PC-3 (cell line): ENCODE results near the gene MLF2. TPM values are rescaled to one million over a fixed set of nuclear protein-coding genes. Genes with fewer than 3 reads are reported as not detected.

Experiments used
- ATAC-seq: fragments of 200-7000 bp; cut with Tn5 transposase; 2 replicates; pipeline ENCODE4 v1.9.1; 2020; ENCODE audit warnings: mild to moderate bottlenecking, moderate library complexity
- BruUV-seq: library from RNA; stranded (reverse); fragments of 400-500 nt; replicated peaks from 2 replicates; lab custom pipeline; 2021; lab: Mats Ljungman, UMichigan
- CTCF ChIA-PET: fragments of 300-600 bp; sonication (Branson Sonifier 250); formaldehyde crosslinking; loops from one replicate; lab custom pipeline; 2022; ENCODE audit warnings: antibody characterized with exemption; lab: Charles Lee
- POLR2A ChIA-PET: fragments of 300-600 bp; sonication (Branson Sonifier 250); formaldehyde crosslinking; loops from one replicate; lab custom pipeline; 2022; ENCODE audit warnings: antibody characterized with exemption; ENCODE audit not compliant: unreplicated experiment; lab: Charles Lee
- DNase-seq: peaks from one replicate; pipeline ENCODE4 v3.0.0-alpha.2; 2015
- H2AFZ ChIP-seq: fragments of 300-600 bp; sonication (generic); 2 replicates; pipeline ENCODE4 v1.6.0; 2016; ENCODE audit warnings: antibody characterized with exemption, low read length
- H3F3A ChIP-seq: fragments of 300-600 bp; sonication (generic); one replicate; pipeline ENCODE4 v1.6.0; 2017; ENCODE audit warnings: antibody characterized with exemption, low read length, control low read depth, mild to moderate bottlenecking; ENCODE audit not compliant: unreplicated experiment
- H3K27ac ChIP-seq: fragments of 300-600 bp; sonication (generic); 2 replicates; pipeline ENCODE4 v1.5.1; 2016; ENCODE audit warnings: mild to moderate bottlenecking, low read length
- H3K27me3 ChIP-seq: fragments of 300-600 bp; sonication (generic); 2 replicates; pipeline ENCODE4 v1.6.1; 2016; ENCODE audit warnings: low read length, mixed read lengths
- H3K36me3 ChIP-seq: fragments of 300-600 bp; sonication (generic); 2 replicates; pipeline ENCODE4 v1.6.1; 2016; ENCODE audit warnings: low read depth, mixed run types, low read length, mixed read lengths
- H3K4me1 ChIP-seq: fragments of 300-600 bp; sonication (generic); 2 replicates; pipeline ENCODE4 v1.5.1; 2016; ENCODE audit warnings: low read length; ENCODE audit not compliant: insufficient read depth
- H3K4me2 ChIP-seq: fragments of 300-600 bp; sonication (generic); 2 replicates; pipeline ENCODE4 v1.6.0; 2016; ENCODE audit warnings: low read length
- H3K4me3 ChIP-seq: fragments of 300-600 bp; sonication (generic); 2 replicates; pipeline ENCODE4 v1.5.1; 2016; ENCODE audit warnings: mild to moderate bottlenecking, low read length, mixed read lengths
- H3K79me2 ChIP-seq: fragments of 300-600 bp; sonication (generic); 2 replicates; pipeline ENCODE4 v1.6.1; 2017; ENCODE audit warnings: low read length, mixed read lengths
- H3K9ac ChIP-seq: fragments of 300-600 bp; sonication (generic); 2 replicates; pipeline ENCODE4 v1.6.0; 2016; ENCODE audit warnings: mild to moderate bottlenecking, low read length
- H3K9me2 ChIP-seq: fragments of 300-600 bp; sonication (generic); replicated peaks from 2 replicates; pipeline ENCODE4 v1.6.1; 2016; ENCODE audit warnings: mixed run types, low read length, mixed read lengths
- H3K9me3 ChIP-seq: fragments of 300-600 bp; sonication (generic); 2 replicates; pipeline ENCODE4 v1.6.1; 2016; ENCODE audit warnings: low read length, mixed read lengths
- H4K20me1 ChIP-seq: fragments of 300-600 bp; sonication (generic); 2 replicates; pipeline ENCODE4 v1.6.1; 2016; ENCODE audit warnings: low read length, mixed read lengths
- EZH2 ChIP-seq: fragments of 300-600 bp; sonication (generic); IDR thresholded peaks from one replicate; pipeline ENCODE4 v1.6.1; 2017; ENCODE audit warnings: antibody characterized with exemption, mild to moderate bottlenecking, low read length; ENCODE audit not compliant: unreplicated experiment
- EZH2phosphoT487 ChIP-seq: fragments of 300-600 bp; sonication (generic); IDR thresholded peaks from 2 replicates; pipeline ENCODE4 v1.6.1; 2018; ENCODE audit warnings: mild to moderate bottlenecking, antibody characterized with exemption, low read length, borderline replicate concordance
- intact Hi-C: fragments of 100-400 bp; cut with micrococcal nuclease; formaldehyde crosslinking; loops from 2 replicates; pipeline ENCODE4 v1.9.0; 2023
- total RNA-seq: library from RNA; depleted of rRNA; stranded (reverse); fragments of >200 nt; gene quantifications from 2 replicates; pipeline ENCODE4 v1.2.3, GENCODE V29; 2014
- TF ChIP-seq, protein P1 (sequence below): fragments of 300-600 bp; sonication (generic); conservative IDR thresholded peaks from 2 replicates; pipeline ENCODE4 v1.5.1; 2017; ENCODE audit warnings: antibody characterized with exemption, low read depth, mild to moderate bottlenecking, low read length

MLF2 gene
- total RNA-seq, 1 experiment from 2014 or later: 222 TPM

DNA sequence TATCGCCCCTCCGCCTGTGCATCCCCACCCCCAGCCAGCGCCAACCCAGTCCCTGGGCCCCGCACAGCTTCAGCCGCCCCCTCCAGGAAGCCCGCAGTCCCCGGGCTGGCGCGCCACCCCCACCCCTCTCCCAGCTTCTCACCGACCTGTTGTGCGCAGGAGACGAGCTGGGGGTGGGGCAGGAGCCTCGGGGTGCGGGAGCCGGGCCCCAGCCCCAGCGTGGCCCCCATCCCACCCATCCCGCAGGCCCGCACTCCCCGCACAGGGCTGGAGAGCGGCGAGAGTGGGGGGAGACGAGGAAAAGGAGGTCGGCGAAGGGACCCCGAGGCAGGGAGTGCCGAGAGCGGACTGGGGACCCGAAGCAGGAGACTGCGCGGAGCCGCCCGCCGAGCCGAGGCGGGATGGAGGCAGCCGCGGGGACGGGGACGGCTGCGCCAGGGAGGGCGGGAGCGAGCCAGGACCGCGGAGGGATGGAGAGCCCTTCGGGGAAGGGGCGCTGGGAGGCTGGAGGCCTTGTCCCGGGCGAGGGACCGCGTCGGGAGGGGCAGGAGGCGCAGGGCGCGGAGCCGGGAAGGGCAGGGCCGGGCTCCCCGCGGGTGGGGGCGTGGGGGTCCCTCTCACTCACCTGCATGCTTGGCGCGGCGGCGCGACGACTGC is 52.8 kb downstream of the MLF2 start:
- Histone ChIP-seq H3K9ac (no peak overlapping the region), H3K4me2 (0 out of 2 replicates have a peak overlapping the region, but pooled peaks have one; percentile 26)

DNA sequence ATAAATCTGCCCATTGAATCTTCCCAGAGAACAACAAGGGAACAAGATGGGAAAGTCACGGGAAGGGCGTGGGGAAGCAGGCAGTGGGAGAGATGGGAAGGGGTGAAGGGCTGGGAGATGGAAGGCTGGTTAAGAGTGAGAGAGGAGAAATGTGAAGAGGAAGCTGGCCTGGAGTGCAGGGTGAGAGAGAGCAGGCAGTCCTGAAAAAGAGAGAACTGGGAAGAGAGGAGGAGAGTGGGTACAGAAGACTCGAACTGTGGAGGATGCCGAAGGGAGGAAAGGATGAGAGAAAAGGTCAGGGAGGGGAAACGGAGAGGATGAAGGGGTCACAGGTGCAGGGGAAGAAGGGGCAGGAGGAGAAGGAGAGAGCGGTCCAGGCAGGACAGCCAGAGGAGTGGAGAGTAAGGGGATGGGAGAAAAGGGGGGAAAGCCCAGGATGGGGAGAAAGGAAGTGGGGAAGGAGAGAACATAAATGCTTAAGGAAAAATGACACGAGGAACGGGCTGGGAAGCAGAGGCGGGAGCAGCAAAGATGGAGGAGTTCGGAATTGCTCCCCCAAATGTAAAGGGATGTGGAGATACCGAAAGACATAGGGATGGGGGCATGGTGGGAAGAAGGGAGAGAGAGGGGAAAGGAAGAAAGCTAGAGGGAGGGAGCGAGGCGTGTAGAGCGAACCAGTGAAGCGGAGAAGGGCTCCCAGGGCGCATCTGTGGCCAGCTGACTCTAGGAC is 53.5 kb downstream of the MLF2 start:
- no peaks in the 10 kb centered on the region for H3K4me1 ChIP-seq
- no peak overlapping the region for H3K4me3 ChIP-seq
- no peak for TF ChIP-seq EZH2
- no peak for TF ChIP-seq EZH2phosphoT487
- TF ChIP-seq, protein P1, sequence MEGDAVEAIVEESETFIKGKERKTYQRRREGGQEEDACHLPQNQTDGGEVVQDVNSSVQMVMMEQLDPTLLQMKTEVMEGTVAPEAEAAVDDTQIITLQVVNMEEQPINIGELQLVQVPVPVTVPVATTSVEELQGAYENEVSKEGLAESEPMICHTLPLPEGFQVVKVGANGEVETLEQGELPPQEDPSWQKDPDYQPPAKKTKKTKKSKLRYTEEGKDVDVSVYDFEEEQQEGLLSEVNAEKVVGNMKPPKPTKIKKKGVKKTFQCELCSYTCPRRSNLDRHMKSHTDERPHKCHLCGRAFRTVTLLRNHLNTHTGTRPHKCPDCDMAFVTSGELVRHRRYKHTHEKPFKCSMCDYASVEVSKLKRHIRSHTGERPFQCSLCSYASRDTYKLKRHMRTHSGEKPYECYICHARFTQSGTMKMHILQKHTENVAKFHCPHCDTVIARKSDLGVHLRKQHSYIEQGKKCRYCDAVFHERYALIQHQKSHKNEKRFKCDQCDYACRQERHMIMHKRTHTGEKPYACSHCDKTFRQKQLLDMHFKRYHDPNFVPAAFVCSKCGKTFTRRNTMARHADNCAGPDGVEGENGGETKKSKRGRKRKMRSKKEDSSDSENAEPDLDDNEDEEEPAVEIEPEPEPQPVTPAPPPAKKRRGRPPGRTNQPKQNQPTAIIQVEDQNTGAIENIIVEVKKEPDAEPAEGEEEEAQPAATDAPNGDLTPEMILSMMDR: no peak
- CTCF ChIA-PET: no interaction called here
- H2AFZ ChIP-seq: no peak overlapping the region
- no peak overlapping the region for H3K27ac ChIP-seq
- BruUV-seq: no TSS peak
- intact Hi-C loops: loop anchor here (5.0 kb wide), 1 partner anchor 82 kb away; no protein-coding TSS in a partner anchor
- H3K9me2 ChIP-seq: no peaks in the 10 kb centered on the region
- ATAC-seq (no peak), DNase-seq (no peak)
- H3K27me3 ChIP-seq: peaks cover 33% of the 10 kb centered on the region
- no peak overlapping the region for H3K9ac ChIP-seq
- no peaks in the 10 kb centered on the region for H3F3A ChIP-seq
- H3K36me3 ChIP-seq: no peaks in the 10 kb centered on the region
- POLR2A ChIA-PET: no interaction called here
- no peaks in the 10 kb centered on the region for H3K9me3 ChIP-seq
- H3K79me2 ChIP-seq: no peaks in the 10 kb centered on the region
- no peaks in the 10 kb centered on the region for H4K20me1 ChIP-seq
- H3K4me2 ChIP-seq: no peak overlapping the region

More for the DNA sequence above, 52.8 kb downstream of the MLF2 start:
- ChIA-PET CTCF (no interaction called here), POLR2A (no interaction called here)
- H2AFZ ChIP-seq: no peak overlapping the region
- intact Hi-C loops: loop anchor here (5.0 kb wide), 1 partner anchor 83 kb away; no protein-coding TSS in a partner anchor
- H3K9me3 ChIP-seq: no peaks in the 10 kb centered on the region
- H3K4me1 ChIP-seq: no peaks in the 10 kb centered on the region
- no peaks in the 10 kb centered on the region for H3K9me2 ChIP-seq
- no peaks in the 10 kb centered on the region for H3K36me3 ChIP-seq
- peak overlapping the region; percentile 35; the same call in 1 of the 2 replicates for H3K4me3 ChIP-seq
- H3K79me2 ChIP-seq: no peaks in the 10 kb centered on the region
- TF ChIP-seq EZH2phosphoT487: peak; percentile 30; the same call in 1 of the 2 replicates
- no peak for TF ChIP-seq EZH2
- no peaks in the 10 kb centered on the region for H3F3A ChIP-seq
- no peak for DNase-seq
- no peak overlapping the region for H3K27ac ChIP-seq
- BruUV-seq: no TSS peak
- peak; percentile 18; the same call in 1 of the 2 replicates for ATAC-seq
- no peaks in the 10 kb centered on the region for H4K20me1 ChIP-seq
- H3K27me3 ChIP-seq: peaks cover 33% of the 10 kb centered on the region

DNA sequence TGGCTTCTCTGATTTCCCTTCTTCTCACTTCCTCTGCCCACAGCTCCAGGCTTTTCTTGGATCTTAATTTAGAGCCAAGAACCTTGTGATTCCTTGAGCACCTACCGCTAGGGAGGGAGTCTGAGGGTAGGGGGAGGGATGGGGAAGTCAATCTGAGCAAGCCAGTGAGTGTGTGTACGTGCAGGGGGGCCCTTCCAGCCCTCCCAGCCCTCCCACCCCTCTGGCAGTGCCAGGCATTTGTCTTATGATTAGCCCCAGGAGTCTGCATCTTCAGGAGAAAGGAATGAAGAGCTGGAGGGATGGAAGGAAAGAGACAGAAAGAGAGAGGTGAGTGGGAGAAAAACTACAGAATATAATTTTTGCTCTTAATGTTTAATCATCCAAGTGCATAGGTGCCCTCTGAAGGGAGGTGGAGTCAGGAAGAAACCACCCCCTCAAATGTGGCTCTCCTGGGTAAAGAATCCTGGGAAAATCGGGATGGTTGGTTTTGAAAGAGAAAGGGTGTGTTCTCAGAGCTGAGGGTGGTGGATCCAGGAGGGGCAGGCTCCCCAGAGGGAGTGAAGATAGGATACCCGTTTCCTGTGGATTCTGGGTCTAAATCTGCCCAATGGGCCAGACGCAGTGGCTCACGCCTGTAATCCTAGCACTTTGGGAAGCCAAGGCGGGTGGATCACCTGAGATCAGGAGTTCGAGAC is 54.4 kb downstream of the MLF2 start:
- ChIA-PET POLR2A (interaction anchor here (0.6 kb wide), 2 partner anchors 9 to 25 kb away, joined by 3 to 4 read pairs; partner anchors contain the start of genes COPS7A and ZNF384), CTCF (interaction anchor here (0.6 kb wide), 1 partner anchor 121 kb away, joined by 3 read pairs; no protein-coding TSS in a partner anchor)
- intact Hi-C loops: loop anchor here (5.0 kb wide), 1 partner anchor 81 kb away; no protein-coding TSS in a partner anchor
- Histone ChIP-seq H3F3A (no peaks in the 10 kb centered on the region), H3K4me3 (no peak overlapping the region), H3K9me3 (no peaks in the 10 kb centered on the region), H3K4me2 (no peak overlapping the region), H3K79me2 (no peaks in the 10 kb centered on the region), H3K9me2 (no peaks in the 10 kb centered on the region), H3K9ac (no peak overlapping the region), H2AFZ (no peak overlapping the region), H4K20me1 (no peaks in the 10 kb centered on the region), H3K27ac (no peak overlapping the region), H3K27me3 (peaks cover 33% of the 10 kb centered on the region), H3K36me3 (no peaks in the 10 kb centered on the region), H3K4me1 (no peaks in the 10 kb centered on the region)
- ATAC-seq (no peak), DNase-seq (no peak)
- BruUV-seq: no TSS peak
- no peak for TF ChIP-seq EZH2phosphoT487
- no peak for TF ChIP-seq EZH2
- TF ChIP-seq, protein P1: no peak
